ENCODE measurements around the gene PPP1R2. TPM values are rescaled to one million over a fixed set of nuclear protein-coding genes. Genes with fewer than 3 reads are reported as not detected.

PPP1R2 gene
- total and polyA plus RNA-seq, 9 of the 15 experiments (the other 6 are each of a cell fraction or from before 2014, with no cell fraction given) = 9.4 to 115 (median 40.3) TPM

GRCh38 chr3:195558602-195559001 lies 15.5 kb upstream of the PPP1R2 start:
- FAIRE-seq = peak; percentile 81
- Histone ChIP-seq H3K4me1 (replicated peaks in 1 of 2; ENCODE audit: control insufficient read depth in 2 of 2, insufficient read depth in 2 of 2, low read length in 2 of 2) (peaks cover 0 to 3% of the 10 kb centered on the region in 2 experiments; a peak in 1 of 5 replicates), H3K79me2 (ENCODE audit: control insufficient read depth, insufficient read depth, low read length) (no peaks in the 10 kb centered on the region), H3K9me3 (replicated peaks; ENCODE audit: control insufficient read depth, insufficient read depth, low read depth, low read length) (no peaks in the 10 kb centered on the region), H3K4me3 (no peak overlapping the region), H3K27ac (ENCODE audit: extremely low read depth, low read depth, low read length) (no peak overlapping the region), H3K4me2 (ENCODE audit: insufficient read depth, low read length) (no peak overlapping the region), H3K27me3 (ENCODE audit: control insufficient read depth in 2 of 2, insufficient read depth in 2 of 2, low read length in 2 of 2) (peaks cover 4 to 7% of the 10 kb centered on the region in 2 experiments; a peak in 4 of 5 replicates), H2AFZ (ENCODE audit: low read depth, low read length) (no peak overlapping the region), H3K36me3 (ENCODE audit: control insufficient read depth, insufficient read depth, low read length) (no peaks in the 10 kb centered on the region), H4K20me1 (replicated peaks; ENCODE audit: control insufficient read depth, insufficient read depth, low read length) (no peaks in the 10 kb centered on the region), H3K9me1 (ENCODE audit: control insufficient read depth, insufficient read depth, low read length) (no peaks in the 10 kb centered on the region), H3K9ac (ENCODE audit: insufficient read depth in 1 of 2, low read depth in 2 of 2, low read length in 2 of 2) (no peak overlapping the region)
- no TSS peak for BruUV-seq (replicated peaks)
- in situ Hi-C loops (cut with MboI) (no loop called here), intact Hi-C loops (cut with micrococcal nuclease) (loop anchor here (1.0 to 5.0 kb wide), 3 partner anchors 54 to 292 kb away; no protein-coding TSS in a partner anchor)
- CTCF ChIA-PET (ENCODE audit: low intra/inter-chr PET ratio) = interaction anchor here (0.6 to 1.1 kb wide), 4 partner anchors 12 to 937 kb away, joined by 3 to 5 read pairs (median 4); partner anchors contain the start of gene XXYLT1
- WGBS (ENCODE audit: insufficient coverage, low coverage, missing lambda C conversion rate) = 22% methylated on average over 3 of the region's 3 CpGs
- POLR2A ChIA-PET = no interaction called here
- ATAC-seq = peak; percentile 79
- peak; percentile 41 to 67 (median 54) for DNase-seq (ENCODE audit: extremely low read depth in 1 of 4, low spot score in 3 of 4)
- peak; percentile 77 for TF ChIP-seq DEAF1 (CRISPR knock-in tag; IDR thresholded peaks at IDR 0.05)
- no peak for TF ChIP-seq RBM25 (IDR thresholded peaks at IDR 0.05; ENCODE audit: low read depth, low read length, severe bottlenecking)
- TF ChIP-seq STAG1 (CRISPR knock-in tag; IDR thresholded peaks at IDR 0.05; ENCODE audit: borderline replicate concordance) = peak; percentile 40; the same call in 1 of the 2 replicates
- TF ChIP-seq CTCF (IDR thresholded peaks at IDR 0.05 in 2 of 3, conservative IDR thresholded peaks at IDR 0.05 in 1 of 3; ENCODE audit: insufficient read depth in 2 of 3, low read depth in 1 of 3, low read length in 3 of 3) = peak; percentile 63 to 86 (median 69)
- TF ChIP-seq RAD21 (CRISPR knock-in tag; conservative IDR thresholded peaks at IDR 0.05 in 1 of 2, IDR thresholded peaks at IDR 0.05 in 1 of 2) = peak; percentile 78 to 89
- no peak for TF ChIP-seq ZBTB12 (CRISPR knock-in tag; IDR thresholded peaks at IDR 0.05)
- TF ChIP-seq JUND (IDR thresholded peaks at IDR 0.05; ENCODE audit: borderline replicate concordance, low read depth, low read length) = 0 out of 2 replicates have a peak, but pooled peaks have one; percentile 6
- no peak; the same call in 2 of the 3 replicates for TF ChIP-seq JUND (tag; IDR thresholded peaks at IDR 0.05; ENCODE audit: borderline replicate concordance, low read depth, low read length)
- no peak for TF ChIP-seq DPF2 (IDR thresholded peaks at IDR 0.05)

Data from K562 (cell line).